H1 (cell line): ENCODE measurements around the gene KCNJ18. TPM values are rescaled to one million over a fixed set of nuclear protein-coding genes. Genes with fewer than 3 reads are reported as not detected.

ENCODE experiments used
- CREB1 ChIP-seq: IDR thresholded peaks from 2 replicates; pipeline ENCODE4 v1.6.1; 2012; ENCODE audit warnings: inconsistent platforms
- EZH2 ChIP-seq: fragments of 200-600 bp; sonication (generic); IDR thresholded peaks from 2 replicates; pipeline ENCODE4 v1.7.1; 2012; ENCODE audit warnings: low read depth, mild to moderate bottlenecking, moderate library complexity, low read length, inconsistent platforms; ENCODE audit not compliant: severe bottlenecking
- SP4 ChIP-seq: IDR thresholded peaks from 2 replicates; pipeline ENCODE4 v1.6.1; 2012; ENCODE audit warnings: low read length, inconsistent platforms
- TAF1 ChIP-seq: IDR thresholded peaks from 2 replicates; pipeline ENCODE4 v1.6.1; 2011; ENCODE audit warnings: mild to moderate bottlenecking, low read depth, low read length
- TEAD4 ChIP-seq: IDR thresholded peaks from 2 replicates; pipeline ENCODE4 v1.6.1; 2012; ENCODE audit warnings: low read depth, low read length, inconsistent platforms, mixed read lengths
- polyA plus RNA-seq, 7 experiments: library from polyadenylated mRNA; depleted of rRNA in 3 of 7; stranded (reverse) in 5 of 7; unstranded in 2 of 7; fragments of >200 nt in 5 of 7; fragments of 200-250 nt in 2 of 7; gene quantifications; 1 replicate in 5 of 7; 2 replicates in 1 of 7; 4 replicates in 1 of 7; pipeline versions ENCODE4 v1.2.1 to v1.2.3, GENCODE V29; 2011 to 2013; ENCODE audit warnings: missing spikeins in 2 of 7, mixed read lengths in 2 of 7
- total RNA-seq: library from RNA; stranded (reverse); fragmentation: NEBNext Ultra II Directional; extraction: Animal tissue kit (Norgen Biotek cat#: 25700); gene quantifications from 2 replicates; pipeline ENCODE4 v1.2.1, GENCODE V29; 2021

Gene KCNJ18
- total and polyA plus RNA-seq, 2 of the 8 experiments (the other 6 are each of a cell fraction or from before 2014, with no cell fraction given), result not detected

DNA sequence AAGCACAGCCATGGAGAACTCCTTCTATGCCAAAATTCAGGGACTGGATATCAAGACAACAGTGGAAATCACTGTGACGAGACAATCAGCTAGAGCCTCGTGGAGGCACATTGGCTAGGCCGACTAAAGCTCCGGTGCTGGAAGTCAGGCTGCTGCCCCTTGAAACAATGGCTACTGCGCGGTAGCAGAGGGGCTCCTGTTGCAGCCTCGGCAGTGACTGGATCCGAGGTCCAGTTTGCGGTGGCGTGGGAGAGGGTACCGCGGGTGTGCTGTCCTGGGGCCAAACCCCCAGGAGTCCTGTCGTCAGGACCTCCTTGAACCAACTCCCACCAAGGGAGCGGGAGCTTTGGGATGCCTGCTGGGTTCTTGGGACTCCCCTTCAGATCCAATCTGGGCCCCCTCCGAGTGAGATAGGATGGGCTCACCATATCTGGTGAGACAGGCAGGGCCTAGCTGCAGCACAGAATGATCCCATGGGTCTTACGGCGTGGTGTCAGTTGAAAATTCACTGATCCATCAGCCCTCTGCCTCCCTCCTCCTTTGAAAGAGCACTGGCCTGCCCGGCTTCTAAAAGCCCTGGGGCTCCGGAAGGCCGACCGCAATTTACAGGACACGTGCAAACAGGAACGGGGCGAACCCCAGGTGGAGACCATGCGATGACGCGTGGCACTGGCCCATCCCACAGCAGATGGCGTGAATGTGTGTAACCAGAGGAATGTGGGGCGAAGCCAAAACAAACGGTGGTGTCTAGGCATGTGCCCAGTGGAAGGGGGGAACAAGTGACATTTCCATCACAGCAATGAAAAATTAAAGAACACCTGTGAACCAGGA is 15.8 kb upstream of the KCNJ18 start (continued):
- no peak for TF ChIP-seq TEAD4
- no peak for TF ChIP-seq TAF1
- no peak for TF ChIP-seq EZH2
- TF ChIP-seq CREB1, result no peak
- TF ChIP-seq SP4, result no peak
